ENCODE data around the gene MYL7. TPM values are rescaled to one million over a fixed set of nuclear protein-coding genes. Genes with fewer than 3 reads are reported as not detected.

MYL7 gene
- total RNA-seq, 4 donors from 2014 or later = not detected

GRCh38 chr7:44152971-44153947 lies 12.1 kb upstream of the MYL7 start:
- intact Hi-C loops (cut with DNase I) = no loop called here
- 68 to 79% methylated on average over 4 to 9 of the region's 22 CpGs for WGBS, 2 donors
- Histone ChIP-seq H3K4me3 (no peak overlapping the region), H3K9me3 (no peaks in the 10 kb centered on the region), H3K4me1 (peaks cover 0 to 12% (median 0%) of the 10 kb centered on the region in 3 donors), H3K27me3 (no peaks in the 10 kb centered on the region), H3K36me3 (no peaks in the 10 kb centered on the region), H3K27ac (no peak overlapping the region)
- no peak for TF ChIP-seq POLR2A (IDR thresholded peaks at IDR 0.05)
- TF ChIP-seq CTCF (IDR thresholded peaks at IDR 0.05) = no peak
- no peak for DNase-seq

- H3K4me3 ChIP-seq = no peak overlapping the region
- no peaks in the 10 kb centered on the region for H3K9me3 ChIP-seq
- WGBS, 2 donors = 97 to 100% methylated on average over 1 to 5 of the region's 9 CpGs
- no peaks in the 10 kb centered on the region for H3K36me3 ChIP-seq
- H3K4me1 ChIP-seq = peaks cover 0 to 13% (median 0%) of the 10 kb centered on the region in 3 donors
- intact Hi-C loops (cut with DNase I) = no loop called here
- TF ChIP-seq CTCF (IDR thresholded peaks at IDR 0.05) (no peak), POLR2A (IDR thresholded peaks at IDR 0.05) (no peak)
- H3K27me3 ChIP-seq = no peaks in the 10 kb centered on the region
- H3K27ac ChIP-seq = no peak overlapping the region
- DNase-seq = no peak
Observed at GRCh38 chr7:44151956-44152355, 10.8 kb upstream of the MYL7 start.

- intact Hi-C loops (cut with DNase I) = no loop called here
- Histone ChIP-seq H3K9me3 (no peaks in the 10 kb centered on the region), H3K36me3 (no peaks in the 10 kb centered on the region), H3K4me3 (no peak overlapping the region), H3K4me1 (peaks cover 4 to 20% (median 5%) of the 10 kb centered on the region in 3 donors), H3K27ac (no peak overlapping the region), H3K27me3 (peaks cover 0 to 5% (median 0%) of the 10 kb centered on the region in 4 donors)
- WGBS, 2 donors = 81 to 83% methylated on average over 6 to 12 of the region's 16 CpGs
- TF ChIP-seq CTCF (IDR thresholded peaks at IDR 0.05) (no peak), POLR2A (IDR thresholded peaks at IDR 0.05) (no peak)
- DNase-seq = no peak
Observed at GRCh38 chr7:44150966-44151941, 10.1 kb upstream of the MYL7 start.

GRCh38 chr7:44150466-44150832 lies 9.3 kb upstream of the MYL7 start:
- Histone ChIP-seq H3K36me3 (no peaks in the 10 kb centered on the region), H3K4me3 (no peak overlapping the region), H3K9me3 (no peaks in the 10 kb centered on the region), H3K27ac (no peak overlapping the region), H3K27me3 (peaks cover 0 to 14% (median 0%) of the 10 kb centered on the region in 4 donors), H3K4me1 (peaks cover 10 to 28% (median 12%) of the 10 kb centered on the region in 3 donors)
- DNase-seq = no peak
- no peak for TF ChIP-seq POLR2A (IDR thresholded peaks at IDR 0.05)
- no peak for TF ChIP-seq CTCF (IDR thresholded peaks at IDR 0.05)
- intact Hi-C loops (cut with DNase I) = no loop called here
- WGBS, 2 donors = 69 to 75% methylated on average over 4 to 5 of the region's 5 CpGs

Measured in esophagus squamous epithelium (tissue), 5 donors.